GM15510 (cell line): ENCODE results near the gene WNT16.

Experiments used
- POLR2A ChIP-seq: IDR thresholded peaks from 3 replicates; pipeline ENCODE4 v1.6.1; 2011; ENCODE audit warnings: borderline replicate concordance; ENCODE audit not compliant: insufficient read length; ENCODE audit errors: extremely low read depth

The WNT16 gene

DNA sequence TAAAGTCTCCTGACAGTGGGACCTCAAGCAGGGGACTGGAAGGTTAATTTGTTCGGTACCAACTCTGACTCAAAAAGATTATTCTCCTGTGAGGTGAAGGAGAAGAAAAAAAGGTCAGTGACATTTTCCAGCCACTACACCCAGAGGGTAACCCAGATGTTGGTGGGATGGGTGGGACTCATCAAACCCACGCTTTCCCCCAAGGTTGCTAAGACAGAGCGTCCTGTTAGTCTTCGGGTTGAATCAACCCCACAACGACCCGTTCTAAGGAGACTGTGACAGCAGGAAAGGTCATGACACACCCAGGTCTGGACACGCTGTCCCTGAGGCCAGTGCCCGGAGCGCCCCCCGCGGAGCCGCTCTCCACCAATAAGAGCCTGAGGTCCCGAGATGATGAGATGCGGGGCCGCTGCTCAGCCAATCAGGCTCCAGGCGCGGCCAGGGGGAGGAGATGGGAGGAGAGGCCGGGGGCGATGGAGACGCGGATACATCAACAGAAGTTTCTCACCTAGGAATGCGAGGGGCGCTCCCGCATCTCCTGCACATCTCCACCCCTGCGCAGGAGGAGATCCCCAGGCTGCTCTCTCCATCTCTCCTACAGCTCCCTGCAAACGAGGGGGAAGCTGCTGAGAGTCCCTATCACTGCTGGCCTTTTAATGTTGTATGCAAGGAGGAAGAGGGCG, at the start of gene WNT16:
TSS of gene WNT16 (plus strand) at position 493 of the 683 bp plus-strand sequence. CDS start 293 bp downstream, outside the sequence.
- TF ChIP-seq POLR2A: no peak

DNA sequence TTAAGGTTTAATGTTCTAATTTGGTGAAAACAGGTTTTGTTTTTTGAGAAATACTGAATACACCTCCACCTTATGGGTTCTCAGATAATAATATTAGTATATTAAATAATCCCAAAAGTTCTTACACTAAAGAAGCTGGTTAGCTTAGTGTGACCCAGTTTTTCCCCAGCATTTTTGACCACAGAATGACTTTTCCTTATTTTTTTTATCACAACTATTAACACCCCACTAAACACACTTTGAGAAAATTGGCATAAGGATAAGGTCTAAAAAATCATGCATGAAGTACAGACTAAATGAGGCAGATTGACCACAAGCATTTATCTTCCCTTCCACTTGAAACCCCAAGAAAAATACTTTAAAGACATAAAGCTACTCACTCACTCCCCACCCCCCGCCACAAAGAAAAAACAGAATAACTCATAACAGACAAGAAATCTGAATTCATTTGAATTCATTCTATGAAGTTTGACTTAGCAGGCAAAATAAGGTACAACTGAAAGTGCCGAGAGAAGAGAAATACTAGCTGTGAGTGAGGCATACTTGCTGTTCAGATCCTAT, 49.7 kb upstream of the WNT16 start:
- no peak for TF ChIP-seq POLR2A

DNA sequence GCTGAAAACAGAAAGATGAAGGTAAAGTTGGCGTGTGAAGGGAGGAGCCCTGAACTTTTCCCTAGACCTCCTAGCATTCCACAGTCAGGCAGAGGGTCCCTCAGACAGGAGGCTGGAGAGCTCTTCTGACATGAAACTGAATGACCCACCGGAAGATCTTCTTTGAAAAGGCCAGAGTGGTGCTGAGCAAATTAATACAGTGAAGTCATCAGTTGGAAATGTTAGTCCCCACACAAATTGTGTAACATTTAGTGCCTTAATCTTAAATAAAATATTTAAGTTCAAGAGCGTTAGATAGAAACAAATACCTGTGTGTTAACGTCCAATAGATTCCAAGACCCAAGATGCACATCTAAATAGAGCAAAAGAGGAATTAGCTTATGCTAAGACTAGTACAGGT, 49.0 kb upstream of the WNT16 start:
- TF ChIP-seq POLR2A: no peak

DNA sequence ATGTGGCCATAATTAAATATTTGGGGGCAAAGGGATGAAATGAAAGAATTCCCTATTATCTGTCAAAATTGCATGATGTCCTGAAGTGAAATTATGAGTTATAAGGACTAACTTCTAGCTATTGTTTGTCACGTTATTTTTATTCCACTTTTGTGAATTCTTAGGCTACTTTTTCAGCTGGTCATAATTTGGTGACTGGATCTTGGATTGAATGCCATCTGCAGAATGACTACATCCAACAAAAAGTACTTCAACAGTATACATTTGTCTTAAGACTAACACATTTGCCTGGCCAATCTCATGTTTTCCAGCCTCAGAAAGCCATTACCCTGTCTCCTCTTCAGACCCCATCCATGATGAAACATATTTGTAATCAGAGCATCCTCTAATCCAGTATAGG, 48.1 kb upstream of the WNT16 start:
- no peak for TF ChIP-seq POLR2A

DNA sequence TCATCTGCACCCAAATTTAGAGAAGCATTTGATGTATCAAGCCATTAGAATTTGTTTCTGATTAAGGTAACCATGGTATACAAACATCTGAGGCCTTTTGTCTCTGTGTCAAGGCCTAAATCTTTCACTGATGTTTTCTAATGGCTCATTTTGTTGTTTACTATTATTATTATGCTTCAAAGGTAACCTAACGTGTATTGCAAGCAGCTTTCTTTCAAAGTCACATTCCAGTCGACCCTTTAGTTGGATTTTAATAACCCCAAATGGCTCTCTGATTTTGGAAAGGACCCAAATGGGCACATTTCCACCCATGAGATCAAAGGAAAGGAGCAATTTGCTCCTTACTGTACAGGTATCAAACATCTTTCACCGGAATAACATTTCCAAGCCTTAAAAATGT, 46.7 kb upstream of the WNT16 start:
- TF ChIP-seq POLR2A: no peak

DNA sequence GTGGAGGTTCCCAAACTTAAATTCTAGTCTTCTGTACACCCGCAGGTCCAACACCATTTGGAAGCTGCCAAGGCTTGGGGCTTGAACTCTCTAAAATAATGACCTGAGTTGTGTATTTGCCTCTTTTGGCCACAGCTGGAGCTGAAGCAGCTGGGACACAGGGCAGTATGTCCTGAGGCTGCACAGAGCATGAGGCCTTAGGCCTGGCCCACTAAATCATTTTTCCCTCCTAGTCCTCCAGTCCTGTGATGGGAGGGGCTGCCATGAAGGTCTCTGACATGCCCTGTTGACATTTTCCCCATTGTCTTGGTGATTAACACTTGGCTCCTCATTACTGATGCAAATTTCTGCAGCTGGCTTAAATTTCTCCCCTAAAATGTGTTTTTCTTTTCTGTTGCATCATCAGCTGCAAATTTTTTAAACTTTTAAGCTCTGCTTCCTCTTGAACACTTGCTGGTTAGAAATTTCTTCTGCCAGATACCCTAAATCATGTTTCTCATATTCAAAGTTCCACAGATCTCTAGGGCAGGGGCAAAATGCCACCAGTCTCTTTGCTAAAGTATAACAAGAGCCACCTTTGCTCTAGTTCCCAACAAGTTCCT, 43.6 kb upstream of the WNT16 start:
- no peak for TF ChIP-seq POLR2A

DNA sequence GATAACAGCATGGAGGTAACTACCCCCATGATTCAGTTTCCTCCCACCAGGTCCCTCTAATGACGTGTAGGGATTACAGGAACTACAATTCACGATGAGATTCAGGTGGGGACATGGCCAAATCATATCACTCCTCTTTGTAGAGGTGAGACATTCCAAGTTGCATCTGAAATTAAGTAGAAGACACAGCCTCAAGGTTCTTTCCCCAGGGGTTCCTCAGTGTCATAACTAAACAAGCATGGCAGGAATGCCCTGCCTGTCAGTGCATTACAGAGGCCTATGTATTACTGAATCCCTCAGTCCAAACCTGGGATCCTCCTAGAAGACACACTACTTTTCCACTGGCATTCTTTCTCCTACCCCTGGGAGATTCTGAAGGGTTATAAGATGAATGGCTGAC, 42.6 kb upstream of the WNT16 start:
- no peak for TF ChIP-seq POLR2A

DNA sequence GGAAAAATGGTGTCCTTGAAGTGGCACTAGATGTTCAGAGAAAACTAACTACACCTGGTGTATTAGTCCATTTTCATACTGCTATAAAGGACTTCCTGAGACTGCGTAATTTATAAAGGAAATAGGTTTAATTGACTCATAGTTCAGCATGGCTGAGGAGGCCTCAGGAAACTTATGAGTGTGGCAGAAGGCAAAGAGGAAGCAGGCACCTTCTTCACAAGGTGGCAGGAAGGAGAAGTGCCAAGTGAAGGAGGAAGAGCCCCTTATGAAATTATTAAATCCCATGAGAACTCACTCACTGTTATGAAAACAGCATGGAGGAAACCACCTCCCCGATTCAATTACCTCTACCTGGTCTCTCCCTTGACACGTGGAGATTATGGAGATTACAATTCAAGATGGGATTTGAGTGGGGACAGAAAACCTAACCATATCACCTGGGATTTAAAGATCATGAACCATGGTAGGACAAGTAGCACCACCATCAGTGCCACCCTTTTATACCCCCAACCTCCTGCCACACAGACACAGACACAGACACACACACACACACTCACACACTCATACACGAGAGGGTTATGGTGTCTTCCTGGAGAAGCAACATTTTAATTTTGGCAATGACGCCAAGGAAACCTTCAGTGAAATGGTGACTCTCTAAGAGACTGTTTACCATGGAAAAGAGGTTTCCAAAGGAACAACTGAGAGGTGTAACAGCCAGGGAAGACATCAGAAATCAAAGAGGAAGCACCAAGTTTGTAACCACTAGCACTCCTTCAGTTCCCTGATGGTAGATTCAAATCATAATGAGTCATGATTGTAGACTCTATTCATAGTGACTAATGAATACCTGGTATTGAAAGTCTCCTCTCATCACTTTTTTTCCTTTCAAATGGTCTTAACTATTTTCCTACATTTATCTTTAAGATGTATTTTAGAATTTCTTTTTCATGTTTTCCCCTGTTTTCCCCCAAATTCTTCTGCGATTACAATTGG, 41.8 kb upstream of the WNT16 start:
- no peak for TF ChIP-seq POLR2A

GRCh38 chr7:121288894-121289293, 39.9 kb upstream of the WNT16 start:
- no peak for TF ChIP-seq POLR2A

DNA sequence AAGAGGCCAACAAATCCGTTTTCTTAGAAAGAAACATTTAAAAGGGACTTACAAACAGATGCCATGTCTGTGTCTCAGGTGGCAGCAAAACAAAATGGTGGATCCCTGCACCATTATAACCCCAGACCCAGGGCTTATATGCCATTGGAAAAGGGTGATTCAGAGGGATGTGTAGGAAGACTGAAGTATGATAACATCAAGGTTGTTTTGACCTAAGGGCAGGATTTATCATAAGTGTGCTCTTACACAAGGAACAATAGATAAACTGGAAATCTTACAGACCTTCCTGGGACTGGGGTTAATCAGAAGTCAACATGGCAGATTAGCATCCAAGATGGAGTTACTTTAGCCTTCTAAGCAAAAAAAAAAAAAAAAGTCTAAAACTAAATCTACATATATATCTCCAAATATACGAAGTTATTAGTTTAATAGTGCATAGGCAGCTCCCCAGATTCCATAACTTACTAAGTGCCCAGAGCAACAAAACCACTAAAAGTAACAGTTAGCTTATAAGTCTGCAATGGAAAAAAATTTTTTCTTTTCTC, 34.3 kb upstream of the WNT16 start:
- TF ChIP-seq POLR2A: no peak

GRCh38 chr7:121297843-121298242, 31.0 kb upstream of the WNT16 start:
- TF ChIP-seq POLR2A: no peak

- TF ChIP-seq POLR2A: no peak
These were observed 30.0 kb upstream of the WNT16 start for GRCh38 chr7:121298831-121299239.

- no peak for TF ChIP-seq POLR2A
These were observed 27.9 kb upstream of the WNT16 start for GRCh38 chr7:121300685-121301420.
